Neural progenitor cell (in vitro differentiated cells): Measurements from ENCODE around the gene EPS8L2. TPM values are rescaled to one million over a fixed set of nuclear protein-coding genes. Genes with fewer than 3 reads are reported as not detected.

Experiments
- DNase-seq: peaks from one replicate; pipeline ENCODE4 v3.0.0-alpha.2; 2016; ENCODE audit warnings: low spot score
- H2AFZ ChIP-seq: fragments of 200-600 bp; sonication (generic); replicated peaks from 2 replicates; pipeline ENCODE4 v1.6.1; 2016; ENCODE audit warnings: antibody characterized with exemption
- H3F3A ChIP-seq: fragments of 200-600 bp; sonication (generic); 2 replicates; pipeline ENCODE4 v1.6.1; 2016; ENCODE audit warnings: antibody characterized with exemption, low read depth
- H3K27ac ChIP-seq: fragments of 200-600 bp; sonication (generic); 2 replicates; pipeline ENCODE4 v1.5.1; 2016; ENCODE audit warnings: mild to moderate bottlenecking
- H3K27me3 ChIP-seq: fragments of 200-600 bp; sonication (generic); 2 replicates; pipeline ENCODE4 v1.6.1; 2016; ENCODE audit warnings: mild to moderate bottlenecking, moderate library complexity
- H3K36me3 ChIP-seq: fragments of 200-600 bp; sonication (generic); 2 replicates; pipeline ENCODE4 v1.5.1; 2016
- H3K4me1 ChIP-seq: fragments of 200-600 bp; sonication (generic); 2 replicates; pipeline ENCODE4 v1.6.1; 2016; ENCODE audit warnings: mixed run types
- H3K4me2 ChIP-seq: fragments of 200-600 bp; sonication (generic); 2 replicates; pipeline ENCODE4 v1.6.1; 2016
- H3K4me3 ChIP-seq: fragments of 200-600 bp; sonication (generic); 2 replicates; pipeline ENCODE4 v1.5.1; 2016
- H3K79me2 ChIP-seq: fragments of 200-600 bp; sonication (generic); 2 replicates; pipeline ENCODE4 v1.6.1; 2016; ENCODE audit warnings: low read depth
- H3K9ac ChIP-seq: fragments of 200-600 bp; sonication (generic); 2 replicates; pipeline ENCODE4 v1.6.1; 2016
- H3K9me3 ChIP-seq: fragments of 200-600 bp; sonication (generic); 2 replicates; pipeline ENCODE4 v1.5.1; 2016; ENCODE audit warnings: low read depth
- H4K20me1 ChIP-seq: fragments of 200-600 bp; sonication (generic); 2 replicates; pipeline ENCODE4 v1.6.1; 2016; ENCODE audit warnings: low read depth
- H3K27ac Mint-ChIP-seq: 3 replicates; pipeline ENCODE4 v1.8.0; 2021; ENCODE audit warnings: mixed read lengths
- H3K27me3 Mint-ChIP-seq: 2 replicates; pipeline ENCODE4 v1.8.0; 2022; ENCODE audit warnings: low read depth, mild to moderate bottlenecking, inconsistent platforms, moderate library complexity, mixed read lengths; ENCODE audit not compliant: insufficient read depth
- H3K36me3 Mint-ChIP-seq: 3 replicates; pipeline ENCODE4 v1.8.0; 2021; ENCODE audit warnings: mixed read lengths
- H3K4me1 Mint-ChIP-seq: 3 replicates; pipeline ENCODE4 v1.8.0; 2021; ENCODE audit warnings: mixed read lengths
- H3K4me3 Mint-ChIP-seq: 3 replicates; pipeline ENCODE4 v1.8.0; 2021; ENCODE audit warnings: mild to moderate bottlenecking, moderate library complexity, mixed read lengths
- H3K9me3 Mint-ChIP-seq: 3 replicates; pipeline ENCODE4 v1.8.0; 2020; ENCODE audit warnings: mixed read lengths
- EZH2 ChIP-seq: fragments of 200-600 bp; sonication (generic); IDR thresholded peaks from 2 replicates; pipeline ENCODE4 v1.6.1; 2017; ENCODE audit warnings: antibody characterized with exemption, mild to moderate bottlenecking, moderate library complexity
- EZH2phosphoT487 ChIP-seq: fragments of 200-600 bp; sonication (generic); IDR thresholded peaks from 2 replicates; pipeline ENCODE4 v1.6.1; 2017; ENCODE audit warnings: antibody characterized with exemption
- total RNA-seq: library from RNA; depleted of rRNA; stranded (reverse); fragments of >200 nt; gene quantifications from 2 replicates; pipeline ENCODE4 v1.2.3, GENCODE V29; 2015; ENCODE audit warnings: low replicate concordance
- TF ChIP-seq, protein P1 (sequence below): fragments of 200-600 bp; sonication (generic); IDR thresholded peaks from 2 replicates; pipeline ENCODE4 v1.5.1; 2017; ENCODE audit warnings: antibody characterized with exemption, mild to moderate bottlenecking

EPS8L2 gene
- total RNA-seq, 1 donor from 2014 or later = 3.3 TPM

DNA sequence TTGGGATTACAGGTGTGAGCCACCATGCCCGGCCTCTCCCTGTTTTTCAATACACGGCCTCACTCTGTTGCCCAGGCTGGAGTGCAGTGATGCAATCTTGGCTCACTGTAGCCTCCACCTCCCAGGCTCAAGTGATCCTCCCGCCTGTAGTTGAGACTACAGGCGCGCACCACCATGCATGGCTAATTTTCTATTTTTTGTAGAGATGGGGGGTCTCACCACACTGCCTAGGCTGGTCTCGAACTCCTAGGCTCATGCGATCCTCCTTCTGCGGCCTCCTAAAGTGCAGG, 59.7 kb downstream of the EPS8L2 start:
- Mint-ChIP-seq H3K27ac (no peak overlapping the region), H3K9me3 (no peaks in the 10 kb centered on the region), H3K4me1 (no peaks in the 10 kb centered on the region), H3K27me3 (peaks cover 6% of the 10 kb centered on the region), H3K4me3 (no peak overlapping the region), H3K36me3 (peaks cover 15% of the 10 kb centered on the region)
- Histone ChIP-seq H4K20me1 (peaks cover 38% of the 10 kb centered on the region), H3K27me3 (no peaks in the 10 kb centered on the region), H3K9ac (no peak overlapping the region), H2AFZ (no peak overlapping the region), H3K36me3 (no peaks in the 10 kb centered on the region), H3K79me2 (no peaks in the 10 kb centered on the region), H3F3A (peaks cover 35% of the 10 kb centered on the region), H3K9me3 (no peaks in the 10 kb centered on the region), H3K27ac (no peak overlapping the region), H3K4me3 (no peak overlapping the region), H3K4me2 (no peak overlapping the region), H3K4me1 (no peaks in the 10 kb centered on the region)
- no peak for DNase-seq
- TF ChIP-seq EZH2 (no peak), EZH2phosphoT487 (no peak)
- TF ChIP-seq, protein P1, sequence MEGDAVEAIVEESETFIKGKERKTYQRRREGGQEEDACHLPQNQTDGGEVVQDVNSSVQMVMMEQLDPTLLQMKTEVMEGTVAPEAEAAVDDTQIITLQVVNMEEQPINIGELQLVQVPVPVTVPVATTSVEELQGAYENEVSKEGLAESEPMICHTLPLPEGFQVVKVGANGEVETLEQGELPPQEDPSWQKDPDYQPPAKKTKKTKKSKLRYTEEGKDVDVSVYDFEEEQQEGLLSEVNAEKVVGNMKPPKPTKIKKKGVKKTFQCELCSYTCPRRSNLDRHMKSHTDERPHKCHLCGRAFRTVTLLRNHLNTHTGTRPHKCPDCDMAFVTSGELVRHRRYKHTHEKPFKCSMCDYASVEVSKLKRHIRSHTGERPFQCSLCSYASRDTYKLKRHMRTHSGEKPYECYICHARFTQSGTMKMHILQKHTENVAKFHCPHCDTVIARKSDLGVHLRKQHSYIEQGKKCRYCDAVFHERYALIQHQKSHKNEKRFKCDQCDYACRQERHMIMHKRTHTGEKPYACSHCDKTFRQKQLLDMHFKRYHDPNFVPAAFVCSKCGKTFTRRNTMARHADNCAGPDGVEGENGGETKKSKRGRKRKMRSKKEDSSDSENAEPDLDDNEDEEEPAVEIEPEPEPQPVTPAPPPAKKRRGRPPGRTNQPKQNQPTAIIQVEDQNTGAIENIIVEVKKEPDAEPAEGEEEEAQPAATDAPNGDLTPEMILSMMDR = no peak

DNA sequence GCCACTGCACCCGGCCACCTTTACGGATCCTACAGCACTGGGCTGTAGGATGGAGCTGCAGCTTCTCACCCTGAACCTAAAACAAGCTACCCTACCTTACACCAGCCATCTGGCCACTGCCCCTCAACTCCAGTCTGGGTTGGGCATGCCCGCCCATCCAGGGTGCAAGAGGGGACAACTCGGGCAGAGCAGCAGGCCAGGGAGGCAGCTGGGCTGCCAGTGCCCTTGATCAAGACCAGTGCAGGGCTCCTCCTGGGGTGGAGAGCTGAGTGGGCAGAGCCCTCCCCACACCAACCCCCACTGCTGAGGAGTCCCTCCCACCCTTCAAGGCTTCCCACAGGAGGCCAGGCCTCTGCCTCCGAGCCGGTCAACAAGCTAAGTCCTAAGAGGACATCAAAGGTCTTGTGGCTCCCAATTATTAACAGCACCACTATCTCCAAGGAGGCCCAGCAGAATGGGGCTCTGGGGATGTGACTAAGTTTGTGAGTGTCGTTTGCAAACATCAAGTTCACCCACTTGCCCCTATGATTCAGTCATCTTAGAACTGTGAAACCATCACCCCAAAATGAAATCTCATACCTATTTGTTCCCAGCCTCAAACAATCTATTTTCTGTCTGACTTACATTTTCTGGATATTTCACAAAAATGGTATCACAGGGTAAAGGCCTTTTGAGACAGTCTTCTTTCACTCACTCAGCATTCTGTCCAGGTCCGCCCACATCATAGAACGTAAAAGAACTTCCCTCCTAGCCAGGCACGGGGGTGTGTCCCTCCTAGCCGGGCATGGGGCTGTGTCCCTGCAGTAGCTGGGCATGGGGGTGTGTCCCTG, 60.3 kb downstream of the EPS8L2 start:
- H3K79me2 ChIP-seq = no peaks in the 10 kb centered on the region
- no peak for DNase-seq
- no peak overlapping the region for H3K9ac ChIP-seq
- Mint-ChIP-seq H3K9me3 (no peaks in the 10 kb centered on the region), H3K36me3 (peaks cover 15% of the 10 kb centered on the region), H3K27ac (no peak overlapping the region), H3K27me3 (peaks cover 6% of the 10 kb centered on the region), H3K4me3 (no peak overlapping the region), H3K4me1 (no peaks in the 10 kb centered on the region)
- no peak overlapping the region for H3K4me2 ChIP-seq
- no peaks in the 10 kb centered on the region for H3K36me3 ChIP-seq
- H4K20me1 ChIP-seq = peaks cover 42% of the 10 kb centered on the region
- H3K9me3 ChIP-seq = no peaks in the 10 kb centered on the region
- H3F3A ChIP-seq = peaks cover 35% of the 10 kb centered on the region
- TF ChIP-seq EZH2phosphoT487 (no peak), EZH2 (no peak)
- TF ChIP-seq, protein P1 = no peak
- H3K27me3 ChIP-seq = no peaks in the 10 kb centered on the region
- no peak overlapping the region for H2AFZ ChIP-seq
- H3K27ac ChIP-seq = no peak overlapping the region
- H3K4me1 ChIP-seq = no peaks in the 10 kb centered on the region
- no peak overlapping the region for H3K4me3 ChIP-seq

DNA sequence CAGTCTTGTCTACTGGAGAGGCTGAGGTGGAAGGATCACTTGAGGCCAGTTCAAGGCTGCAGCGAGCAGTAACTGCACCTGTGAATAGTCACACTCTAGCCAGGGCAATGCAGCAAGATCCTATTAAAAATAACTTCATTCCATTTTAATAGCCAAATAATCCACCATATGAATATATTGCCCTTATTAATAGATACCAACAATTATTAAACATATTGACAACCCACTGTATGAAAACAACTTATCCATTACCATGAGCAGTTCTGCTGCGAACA, 60.8 kb downstream of the EPS8L2 start:
- no peak overlapping the region for H3K4me3 ChIP-seq
- DNase-seq = no peak
- Mint-ChIP-seq H3K9me3 (no peaks in the 10 kb centered on the region), H3K27ac (no peak overlapping the region), H3K36me3 (peaks cover 14% of the 10 kb centered on the region), H3K4me1 (no peaks in the 10 kb centered on the region), H3K27me3 (peaks cover 6% of the 10 kb centered on the region), H3K4me3 (no peak overlapping the region)
- no peak for TF ChIP-seq EZH2
- TF ChIP-seq EZH2phosphoT487 = no peak
- TF ChIP-seq, protein P1 = no peak
- no peak overlapping the region for H2AFZ ChIP-seq
- no peaks in the 10 kb centered on the region for H3K36me3 ChIP-seq
- peaks cover 47% of the 10 kb centered on the region for H4K20me1 ChIP-seq
- no peak overlapping the region for H3K27ac ChIP-seq
- no peaks in the 10 kb centered on the region for H3K9me3 ChIP-seq
- no peaks in the 10 kb centered on the region for H3K27me3 ChIP-seq
- H3K4me2 ChIP-seq = no peak overlapping the region
- H3K4me1 ChIP-seq = no peaks in the 10 kb centered on the region
- H3F3A ChIP-seq = peaks cover 35% of the 10 kb centered on the region
- H3K79me2 ChIP-seq = no peaks in the 10 kb centered on the region
- H3K9ac ChIP-seq = no peak overlapping the region
